Caco-2 (cell line): Measurements from ENCODE around the gene NEDD4L. TPM values are rescaled to one million over a fixed set of nuclear protein-coding genes. Genes with fewer than 3 reads are reported as not detected.
"Not testable (repeated sequence)": the region's sequence is repeated elsewhere in the genome, so short reads cannot be mapped to it uniquely, and the experiment has no call there.

Experiments
- Bru-seq: library from RNA; stranded (reverse); fragments of 400-500 nt; gene quantifications from one replicate; lab custom pipeline; 2021; lab: Mats Ljungman, UMichigan
- BruChase-seq, 2 experiments: library from RNA; stranded (reverse); fragments of 400-500 nt; gene quantifications; one replicate each; lab custom pipeline; 2021; lab: Mats Ljungman, UMichigan
- BruUV-seq: library from RNA; stranded (reverse); fragments of 400-500 nt; replicated peaks from 2 replicates; lab custom pipeline; 2021; lab: Mats Ljungman, UMichigan
- CTCF ChIA-PET: fragments of 300-600 bp; sonication (Branson Sonifier 250); formaldehyde crosslinking; loops from one replicate; lab custom pipeline; 2022; ENCODE audit warnings: antibody characterized with exemption; lab: Charles Lee
- POLR2A ChIA-PET: fragments of 300-600 bp; sonication (Branson Sonifier 250); formaldehyde crosslinking; loops from one replicate; lab custom pipeline; 2022; ENCODE audit warnings: antibody characterized with exemption; lab: Charles Lee
- DNase-seq, 2 experiments: peaks; one replicate each; pipeline versions ENCODE4 v3.0.0 to v3.0.0-alpha.2; 2020 to 2022
- H3K27me3 ChIP-seq: replicated peaks from 2 replicates; pipeline ENCODE4 v1.6.0; 2011; ENCODE audit warnings: low read length; ENCODE audit not compliant: control insufficient read depth, insufficient read depth
- H3K36me3 ChIP-seq: 2 replicates; pipeline ENCODE4 v1.5.1; 2011; ENCODE audit warnings: low read length; ENCODE audit not compliant: control insufficient read depth, insufficient read depth
- H3K4me1 ChIP-seq: fragments of 250-450 bp; sonication (Bioruptor Pico); 2 replicates; pipeline ENCODE4 v1.5.1; 2020; ENCODE audit warnings: mild to moderate bottlenecking
- H3K4me3 ChIP-seq: 2 replicates; pipeline ENCODE4 v1.5.1; 2011; ENCODE audit warnings: low read depth, mild to moderate bottlenecking, control low read depth, low read length
- H3K9me3 ChIP-seq: fragments of 250-450 bp; sonication (Bioruptor Pico); 2 replicates; pipeline ENCODE4 v1.5.1; 2020; ENCODE audit warnings: mild to moderate bottlenecking, moderate library complexity
- H3K27ac Mint-ChIP-seq: one replicate; pipeline ENCODE4 v1.8.0; 2022; ENCODE audit warnings: mixed read lengths; ENCODE audit not compliant: unreplicated experiment
- H3K27me3 Mint-ChIP-seq: one replicate; pipeline ENCODE4 v1.8.0; 2022; ENCODE audit warnings: mixed read lengths; ENCODE audit not compliant: insufficient read depth, unreplicated experiment
- H3K36me3 Mint-ChIP-seq: one replicate; pipeline ENCODE4 v1.8.0; 2022; ENCODE audit warnings: mild to moderate bottlenecking, mixed read lengths; ENCODE audit not compliant: insufficient read depth, unreplicated experiment
- H3K4me1 Mint-ChIP-seq: one replicate; pipeline ENCODE4 v1.8.0; 2022; ENCODE audit warnings: low read depth, mixed read lengths; ENCODE audit not compliant: unreplicated experiment
- H3K4me3 Mint-ChIP-seq: one replicate; pipeline ENCODE4 v1.8.0; 2022; ENCODE audit warnings: mild to moderate bottlenecking, moderate library complexity, mixed read lengths; ENCODE audit not compliant: unreplicated experiment
- H3K9me3 Mint-ChIP-seq: one replicate; pipeline ENCODE4 v1.8.0; 2022; ENCODE audit warnings: mixed read lengths; ENCODE audit not compliant: unreplicated experiment
- CTCF ChIP-seq, 2 experiments: fragments of 200-600 bp in 1 of 2; IDR thresholded peaks; 1 replicate in 1 of 2; 2 replicates in 1 of 2; pipeline versions ENCODE4 v1.5.1 to v1.8.0; 2011 to 2022; ENCODE audit warnings: antibody characterized with exemption in 1 of 2, control low read depth in 1 of 2, inconsistent platforms in 1 of 2, low read depth in 1 of 2, low read length in 1 of 2, mild to moderate bottlenecking in 1 of 2, moderate library complexity in 1 of 2; ENCODE audit not compliant: insufficient read depth in 1 of 2, severe bottlenecking in 1 of 2, unreplicated experiment in 1 of 2
- intact Hi-C: fragments of 100-400 bp; cut with micrococcal nuclease; formaldehyde crosslinking; loops from one replicate; pipeline ENCODE4 v1.10.0; 2022; ENCODE audit not compliant: unreplicated experiment
- long read RNA-seq: library from polyadenylated mRNA; stranded (forward); transcript quantifications from one replicate; pipeline ENCODE4 v2.0.0, GENCODE V29; 2022
- total RNA-seq: library from RNA; stranded (reverse); gene quantifications from 2 replicates; pipeline ENCODE4 v1.2.3, GENCODE V29; 2022

The NEDD4L gene
- total RNA-seq (84.4 and 85.4 TPM in 2 replicates), Bru-seq, nascent RNA (percentile 84 among the genes with signal in this experiment), BruChase-seq, experiment 1, labeled RNA remaining after a 2-hour chase (percentile 74 among the genes with signal in this experiment), BruChase-seq, experiment 2, labeled RNA remaining after a 6-hour chase (percentile 75 among the genes with signal in this experiment)
- long read RNA-seq, full-length matches to known transcripts = 21 of 33 reads
- long read RNA-seq, partial matches to known transcripts = 6 of 33 reads
- long read RNA-seq, other reads (novel, unspliced or antisense) = 6 of 33 reads

GRCh38 chr18:58043491-58044369 lies at the start of gene NEDD4L:
Gene NEDD4L (plus strand): TSS chr18:58044226. CDS start chr18:58044661, 435 bp downstream.
- H3K4me3 Mint-ChIP-seq = peak within 1 kb of the TSS; percentile 90
- H3K27me3 Mint-ChIP-seq = no peaks in the 10 kb centered on the region
- Histone ChIP-seq H3K4me3 (peak within 1 kb of the TSS; percentile 81), H3K9me3 (no peaks in the 10 kb centered on the region), H3K36me3 (no peaks in the 10 kb centered on the region), H3K4me1 (no peaks in the 10 kb centered on the region), H3K27me3 (no peaks in the 10 kb centered on the region)
- H3K9me3 Mint-ChIP-seq = no peaks in the 10 kb centered on the region
- peak within 1 kb of the TSS; percentile 65 for H3K27ac Mint-ChIP-seq
- intact Hi-C loops = loop anchor here (1.0 to 5.0 kb wide), 6 partner anchors 30 to 161 kb away; no protein-coding TSS in a partner anchor
- DNase-seq = peak; percentile 79 to 85
- H3K4me1 Mint-ChIP-seq = peaks cover 14% of the 10 kb centered on the region
- BruUV-seq = no TSS peak
- ChIA-PET CTCF (interaction anchor here (0.8 to 1.7 kb wide), 6 partner anchors 19 to 137 kb away, joined by 3 to 12 read pairs (median 4); no protein-coding TSS in a partner anchor), POLR2A (interaction anchor here (0.7 kb wide), 1 partner anchor 194 kb away, joined by 3 read pairs; no protein-coding TSS in a partner anchor)
- peak; percentile 66 to 71 for TF ChIP-seq CTCF (IDR thresholded peaks at IDR 0.05; ENCODE audit: insufficient read depth in 1 of 2, low read depth in 1 of 2, low read length in 1 of 2, severe bottlenecking in 1 of 2, unreplicated experiment in 1 of 2)
- H3K36me3 Mint-ChIP-seq = peaks cover 11% of the 10 kb centered on the region

- no peaks in the 10 kb centered on the region for H3K4me1 ChIP-seq
- no peaks in the 10 kb centered on the region for H3K9me3 ChIP-seq
- H3K9me3 Mint-ChIP-seq = no peaks in the 10 kb centered on the region
- no peak overlapping the region for H3K4me3 Mint-ChIP-seq
- no peaks in the 10 kb centered on the region for H3K27me3 Mint-ChIP-seq
- no peaks in the 10 kb centered on the region for H3K4me1 Mint-ChIP-seq
- H3K27ac Mint-ChIP-seq = peak overlapping the region; percentile 26
- CTCF ChIA-PET = no interaction called here
- H3K27me3 ChIP-seq = no peaks in the 10 kb centered on the region
- no TSS peak for BruUV-seq
- intact Hi-C loops = no loop called here
- H3K36me3 Mint-ChIP-seq = no peaks in the 10 kb centered on the region
- POLR2A ChIA-PET = interaction anchor here (0.5 kb wide), 1 partner anchor 662 kb away, joined by 3 read pairs; no protein-coding TSS in a partner anchor
- no peaks in the 10 kb centered on the region for H3K36me3 ChIP-seq
- H3K4me3 ChIP-seq = no peak overlapping the region
- TF ChIP-seq CTCF (IDR thresholded peaks at IDR 0.05; ENCODE audit: insufficient read depth in 1 of 2, low read depth in 1 of 2, low read length in 1 of 2, severe bottlenecking in 1 of 2, unreplicated experiment in 1 of 2) = no peak
- DNase-seq = no peak
Measured at GRCh38 chr18:57995331-57995730, 48.7 kb upstream of the NEDD4L start.

GRCh38 chr18:57996894-57997293 lies 47.1 kb upstream of the NEDD4L start:
- POLR2A ChIA-PET, BruUV-seq: not testable (repeated sequence)

More at GRCh38 chr18:57996894-57997293, 47.1 kb upstream of the NEDD4L start:
- H3K4me3 Mint-ChIP-seq, H3K27me3 ChIP-seq, H3K36me3 Mint-ChIP-seq, H3K9me3 Mint-ChIP-seq, H3K4me1 ChIP-seq, H3K4me1 Mint-ChIP-seq, H3K27me3 Mint-ChIP-seq, H3K27ac Mint-ChIP-seq, CTCF ChIA-PET, H3K36me3 ChIP-seq, H3K9me3 ChIP-seq, DNase-seq, intact Hi-C loops, H3K4me3 ChIP-seq: not testable (repeated sequence)
